Upper lobe of left lung (tissue), 6 donors: ENCODE measurements around the gene AASDH. TPM values are rescaled to one million over a fixed set of nuclear protein-coding genes. Genes with fewer than 3 reads are reported as not detected.

Source experiments
- ATAC-seq, 2 donors: fragments of 200-7000 bp; cut with Tn5 transposase; one replicate each; pipeline ENCODE4 v1.9.1; 2022; ENCODE audit warnings: mild to moderate bottlenecking in 2 of 2, moderate library complexity in 2 of 2; ENCODE audit not compliant: low FRiP score in 2 of 2
- DNase-seq, 2 donors: peaks; one replicate each; pipeline ENCODE4 v3.0.0-alpha.2; 2019 to 2020
- H3K27ac ChIP-seq, 4 donors: fragments of 200-600 bp; sonication (generic); one replicate each; pipeline ENCODE4 v1.5.1; 2016 to 2019
- H3K27me3 ChIP-seq, 4 donors: fragments of 200-600 bp; sonication (generic); one replicate each; pipeline ENCODE4 v1.5.1; 2017 to 2019
- H3K36me3 ChIP-seq, 4 donors: fragments of 200-600 bp; sonication (generic); one replicate each; pipeline ENCODE4 v1.5.1; 2016 to 2019
- H3K4me1 ChIP-seq, 4 donors: fragments of 200-600 bp; sonication (generic); one replicate each; pipeline ENCODE4 v1.5.1; 2018 to 2019
- H3K4me3 ChIP-seq, 4 donors: fragments of 200-600 bp; sonication (generic); one replicate each; pipeline ENCODE4 v1.5.1; 2017 to 2019; ENCODE audit warnings: mild to moderate bottlenecking in 2 of 4, moderate library complexity in 1 of 4
- H3K9me3 ChIP-seq, 4 donors: fragments of 200-600 bp; sonication (generic); one replicate each; pipeline ENCODE4 v1.5.1; 2018 to 2019
- EP300 ChIP-seq, 4 donors: sonication (generic); formaldehyde crosslinking; IDR thresholded peaks; one replicate each; pipeline ENCODE4 v1.5.1; 2017; ENCODE audit warnings: antibody characterized with exemption in 4 of 4, control low read depth in 2 of 4
- POLR2A ChIP-seq, 4 donors: fragments of 450-650 bp; IDR thresholded peaks; one replicate each; pipeline ENCODE4 v1.5.1; 2016 to 2017; ENCODE audit warnings: antibody characterized with exemption in 4 of 4, mild to moderate bottlenecking in 2 of 4
- POLR2AphosphoS5 ChIP-seq, 2 donors: sonication (generic); formaldehyde crosslinking; IDR thresholded peaks; one replicate each; pipeline ENCODE4 v1.5.1; 2017; ENCODE audit warnings: antibody characterized with exemption in 2 of 2
- WGBS, 2 donors: methylation state at CpG; one replicate each; pipeline ENCODE4 v1.1.5; 2017 to 2018; 5-methylcytosine and 5-hydroxymethylcytosine counted together
- total RNA-seq, 6 donors: library from RNA; depleted of rRNA in 4 of 6; stranded (reverse); fragments of >200 nt in 4 of 6; gene quantifications; one replicate each; pipeline versions ENCODE4 v1.1.0 to v1.2.1, GENCODE V29; 2016 to 2021
- TF ChIP-seq, protein P1 (sequence below), 6 experiments: fragments of 450-650 bp in 4 of 6; fragments of 200-600 bp in 2 of 6; sonication (generic) in 2 of 6; IDR thresholded peaks; one replicate each; pipeline ENCODE4 v1.5.1; 2016 to 2019; ENCODE audit warnings: antibody characterized with exemption in 6 of 6
- donor health status: DM: no; HTN: no; CAD: no; lungs with moderate emphysema.
- donor health status: DM: no; HTN: yes; CAD: no; lungs with severe emphysema.

The AASDH gene
- total RNA-seq, 6 donors from 2014 or later, result 7.1 to 32.5 (median 9.5) TPM

DNA sequence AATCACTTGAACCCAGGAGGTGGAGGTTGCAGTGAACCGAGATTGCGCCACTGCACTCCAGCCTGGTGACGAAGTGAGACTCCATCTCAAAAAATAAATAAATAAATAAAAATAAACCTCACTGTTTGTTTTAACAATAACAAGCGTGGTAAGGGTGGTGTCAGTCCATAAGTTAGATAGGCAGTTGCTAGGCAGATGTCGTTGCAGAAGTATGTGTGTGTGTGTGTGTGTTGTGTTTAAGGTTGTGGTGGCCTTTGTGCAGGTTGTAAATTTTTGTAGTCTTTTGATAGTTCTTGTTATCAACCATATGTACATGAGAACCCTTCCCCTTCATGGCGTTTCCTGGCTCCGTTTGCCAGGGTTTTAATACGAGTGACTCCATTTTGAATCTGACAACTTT is 4.0 kb upstream of the AASDH start:
- Histone ChIP-seq H3K4me3 (no peak overlapping the region), H3K27me3 (no peaks in the 10 kb centered on the region), H3K9me3 (no peaks in the 10 kb centered on the region), H3K27ac (no peak overlapping the region), H3K4me1 (peaks cover 6 to 13% (median 9%) of the 10 kb centered on the region in 4 donors), H3K36me3 (no peaks in the 10 kb centered on the region)
- TF ChIP-seq POLR2A (IDR thresholded peaks at IDR 0.05) (no peak), POLR2AphosphoS5 (IDR thresholded peaks at IDR 0.05) (no peak), EP300 (IDR thresholded peaks at IDR 0.05) (no peak)
- TF ChIP-seq, protein P1, sequence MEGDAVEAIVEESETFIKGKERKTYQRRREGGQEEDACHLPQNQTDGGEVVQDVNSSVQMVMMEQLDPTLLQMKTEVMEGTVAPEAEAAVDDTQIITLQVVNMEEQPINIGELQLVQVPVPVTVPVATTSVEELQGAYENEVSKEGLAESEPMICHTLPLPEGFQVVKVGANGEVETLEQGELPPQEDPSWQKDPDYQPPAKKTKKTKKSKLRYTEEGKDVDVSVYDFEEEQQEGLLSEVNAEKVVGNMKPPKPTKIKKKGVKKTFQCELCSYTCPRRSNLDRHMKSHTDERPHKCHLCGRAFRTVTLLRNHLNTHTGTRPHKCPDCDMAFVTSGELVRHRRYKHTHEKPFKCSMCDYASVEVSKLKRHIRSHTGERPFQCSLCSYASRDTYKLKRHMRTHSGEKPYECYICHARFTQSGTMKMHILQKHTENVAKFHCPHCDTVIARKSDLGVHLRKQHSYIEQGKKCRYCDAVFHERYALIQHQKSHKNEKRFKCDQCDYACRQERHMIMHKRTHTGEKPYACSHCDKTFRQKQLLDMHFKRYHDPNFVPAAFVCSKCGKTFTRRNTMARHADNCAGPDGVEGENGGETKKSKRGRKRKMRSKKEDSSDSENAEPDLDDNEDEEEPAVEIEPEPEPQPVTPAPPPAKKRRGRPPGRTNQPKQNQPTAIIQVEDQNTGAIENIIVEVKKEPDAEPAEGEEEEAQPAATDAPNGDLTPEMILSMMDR (IDR thresholded peaks at IDR 0.05), result no peak
- DNase-seq (no peak), ATAC-seq (no peak)
- whole genome bisulfite sequencing, 2 donors, result 96 to 97% methylated on average over 8 of the region's 8 CpGs

DNA sequence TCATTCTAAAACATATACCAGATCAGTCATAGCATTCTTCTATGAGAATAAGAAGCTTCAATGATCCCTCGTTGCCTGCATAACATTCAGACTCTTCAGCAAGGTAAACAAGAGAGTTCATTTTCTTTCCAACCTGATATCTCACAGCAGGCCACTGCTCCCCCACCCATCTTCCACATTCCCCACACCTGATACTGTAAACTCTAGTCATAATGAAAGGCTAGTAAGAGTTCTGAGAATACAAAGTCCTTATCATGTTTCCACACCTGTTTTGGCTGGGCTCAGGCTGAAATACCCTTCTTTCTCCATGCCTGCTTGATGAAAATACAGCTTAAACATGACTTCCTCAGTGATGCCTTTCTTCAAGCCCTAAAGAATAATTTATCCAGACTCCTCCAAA is 2.3 kb upstream of the AASDH start:
- H3K27me3 ChIP-seq, result no peaks in the 10 kb centered on the region
- no peak overlapping the region for H3K27ac ChIP-seq
- WGBS, 2 donors, result 44 to 47% methylated on average over 1 of the region's 1 CpG
- H3K36me3 ChIP-seq, result no peaks in the 10 kb centered on the region
- peaks cover 10 to 24% (median 13%) of the 10 kb centered on the region in 4 donors for H3K4me1 ChIP-seq
- H3K9me3 ChIP-seq, result no peaks in the 10 kb centered on the region
- ATAC-seq (no peak), DNase-seq (no peak)
- TF ChIP-seq POLR2A (IDR thresholded peaks at IDR 0.05) (no peak), EP300 (IDR thresholded peaks at IDR 0.05) (no peak), POLR2AphosphoS5 (IDR thresholded peaks at IDR 0.05) (no peak)
- TF ChIP-seq, protein P1 (IDR thresholded peaks at IDR 0.05), result no peak
- no peak overlapping the region for H3K4me3 ChIP-seq

GRCh38 chr4:56388306-56388705 is 1.0 kb upstream of the AASDH start:
- Histone ChIP-seq H3K27me3 (no peaks in the 10 kb centered on the region), H3K36me3 (no peaks in the 10 kb centered on the region), H3K27ac (peak overlapping the region; percentile 95 to 98 (median 96)), H3K4me1 (peaks cover 10 to 24% (median 13%) of the 10 kb centered on the region in 4 donors), H3K4me3 (peak overlapping the region; percentile 72 to 84 (median 74)), H3K9me3 (no peaks in the 10 kb centered on the region)
- DNase-seq (no peak), ATAC-seq (no peak)
- TF ChIP-seq, protein P1 (IDR thresholded peaks at IDR 0.05), result no peak
- TF ChIP-seq POLR2A (IDR thresholded peaks at IDR 0.05) (no peak), POLR2AphosphoS5 (IDR thresholded peaks at IDR 0.05) (no peak), EP300 (IDR thresholded peaks at IDR 0.05) (no peak)
- 24 to 28% methylated on average over 6 of the region's 6 CpGs for WGBS, 2 donors

- 93 to 95% methylated on average over 4 of the region's 4 CpGs for WGBS, 2 donors
- DNase-seq (no peak), ATAC-seq (no peak)
- peaks cover 10 to 24% (median 13%) of the 10 kb centered on the region in 4 donors for H3K4me1 ChIP-seq
- peak overlapping the region in 1 of 4 donors; percentile 95 for H3K27ac ChIP-seq
- TF ChIP-seq, protein P1 (IDR thresholded peaks at IDR 0.05), result no peak
- TF ChIP-seq POLR2AphosphoS5 (IDR thresholded peaks at IDR 0.05) (no peak), POLR2A (IDR thresholded peaks at IDR 0.05) (no peak), EP300 (IDR thresholded peaks at IDR 0.05) (no peak)
- peak overlapping the region in 3 of 4 donors; percentile 72 to 84 (median 72) for H3K4me3 ChIP-seq
- no peaks in the 10 kb centered on the region for H3K27me3 ChIP-seq
- no peaks in the 10 kb centered on the region for H3K9me3 ChIP-seq
- H3K36me3 ChIP-seq, result peaks cover 0 to 9% (median 0%) of the 10 kb centered on the region in 4 donors
Observed at GRCh38 chr4:56386091-56386490, 1.2 kb downstream of the AASDH start.

DNA sequence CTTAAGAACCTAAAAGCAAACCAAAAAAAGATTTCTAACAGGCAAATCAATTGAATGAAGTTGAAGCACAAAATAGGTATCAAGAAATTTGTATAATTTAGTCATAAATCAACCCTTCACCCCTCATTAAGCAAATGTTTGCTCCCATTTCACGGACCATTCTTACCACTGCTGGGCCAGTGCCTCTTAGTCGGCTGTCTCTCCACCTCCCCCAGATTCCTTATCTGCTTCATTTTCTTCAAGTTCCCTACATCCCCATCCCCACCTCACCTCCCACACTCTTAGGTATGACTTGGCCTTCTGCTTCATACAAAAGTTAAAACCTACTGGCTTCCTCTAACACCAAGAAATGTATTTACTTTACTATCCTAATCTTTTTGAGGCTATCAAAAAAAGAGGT is 11.8 kb downstream of the AASDH start:
- no peak for ATAC-seq
- TF ChIP-seq EP300 (IDR thresholded peaks at IDR 0.05) (no peak), POLR2A (IDR thresholded peaks at IDR 0.05) (no peak), POLR2AphosphoS5 (IDR thresholded peaks at IDR 0.05) (no peak)
- TF ChIP-seq, protein P1 (IDR thresholded peaks at IDR 0.05), result no peak
- Histone ChIP-seq H3K9me3 (no peaks in the 10 kb centered on the region), H3K27ac (no peak overlapping the region), H3K27me3 (no peaks in the 10 kb centered on the region), H3K4me3 (no peak overlapping the region), H3K4me1 (no peaks in the 10 kb centered on the region), H3K36me3 (peaks cover 0 to 3% (median under 1%) of the 10 kb centered on the region in 4 donors)
- no peak for DNase-seq
- 81 to 82% methylated on average over 2 of the region's 2 CpGs for WGBS, 2 donors
